Medulla oblongata (tissue), 1 donor: ENCODE results near the gene HMOX1.
A peak's percentile ranks its signal among the peaks of the same experiment; 100 is the strongest.

Experiments
- DNase-seq: peaks from one replicate; pipeline ENCODE4 v3.0.0-alpha.2; 2015; ENCODE audit errors: extremely low spot score

The HMOX1 gene

DNA sequence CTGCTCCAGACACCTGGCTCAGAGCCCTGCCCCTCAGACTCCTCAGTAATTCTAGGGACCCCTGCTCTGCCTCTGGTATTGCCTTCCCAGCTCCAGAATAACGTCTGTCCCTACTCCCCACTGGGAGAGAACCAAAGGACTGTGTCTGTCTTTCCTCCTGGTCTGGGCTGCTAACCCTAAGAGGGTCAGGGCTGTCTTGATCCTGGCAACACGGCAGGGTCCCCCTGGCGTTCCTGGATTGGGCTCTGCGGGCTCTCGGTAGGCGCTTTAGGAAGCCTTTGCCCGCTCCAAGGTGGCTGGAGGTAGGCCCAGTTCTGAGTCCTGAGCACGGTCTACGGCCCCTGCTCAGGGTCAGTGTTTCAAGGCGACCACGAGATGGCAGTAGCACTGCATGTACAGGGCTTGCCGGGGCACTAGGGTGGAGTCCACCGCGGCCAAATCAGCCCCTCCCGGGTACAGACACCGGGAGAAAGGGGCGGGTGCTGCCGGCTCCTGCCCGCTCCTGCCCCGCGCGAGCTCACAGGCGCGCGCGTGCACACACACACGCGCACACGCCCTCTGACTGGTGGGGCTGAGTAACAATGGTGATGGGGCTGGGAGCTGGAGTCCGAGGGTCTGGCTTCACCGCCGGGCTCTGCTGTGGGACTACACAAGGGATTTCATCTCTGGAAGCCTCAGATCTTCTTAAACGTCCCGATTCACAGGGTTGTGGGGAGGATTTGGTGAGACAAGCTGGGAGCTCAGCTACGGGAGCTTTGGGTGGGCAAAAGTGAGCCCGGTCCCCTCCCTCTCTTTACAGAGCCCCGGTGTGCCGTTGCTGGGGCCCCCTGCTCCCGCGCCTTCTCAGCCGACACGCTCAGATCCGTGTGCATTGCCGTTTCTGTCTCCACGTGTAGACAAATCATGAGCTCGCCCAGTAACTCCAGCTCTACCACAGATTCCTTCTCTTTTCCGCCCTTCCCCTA is 30.1 kb upstream of the HMOX1 start:
- peak; percentile 92 for DNase-seq

- DNase-seq, result peak; percentile 82
These were observed 28.4 kb upstream of the HMOX1 start for GRCh38 chr22:35352214-35353111.

GRCh38 chr22:35353318-35353717 is 27.6 kb upstream of the HMOX1 start:
- DNase-seq, result peak; percentile 51

- no peak for DNase-seq
These were observed 26.8 kb upstream of the HMOX1 start for GRCh38 chr22:35354068-35354467.

GRCh38 chr22:35357883-35358621 is 22.8 kb upstream of the HMOX1 start:
- DNase-seq, result no peak

DNA sequence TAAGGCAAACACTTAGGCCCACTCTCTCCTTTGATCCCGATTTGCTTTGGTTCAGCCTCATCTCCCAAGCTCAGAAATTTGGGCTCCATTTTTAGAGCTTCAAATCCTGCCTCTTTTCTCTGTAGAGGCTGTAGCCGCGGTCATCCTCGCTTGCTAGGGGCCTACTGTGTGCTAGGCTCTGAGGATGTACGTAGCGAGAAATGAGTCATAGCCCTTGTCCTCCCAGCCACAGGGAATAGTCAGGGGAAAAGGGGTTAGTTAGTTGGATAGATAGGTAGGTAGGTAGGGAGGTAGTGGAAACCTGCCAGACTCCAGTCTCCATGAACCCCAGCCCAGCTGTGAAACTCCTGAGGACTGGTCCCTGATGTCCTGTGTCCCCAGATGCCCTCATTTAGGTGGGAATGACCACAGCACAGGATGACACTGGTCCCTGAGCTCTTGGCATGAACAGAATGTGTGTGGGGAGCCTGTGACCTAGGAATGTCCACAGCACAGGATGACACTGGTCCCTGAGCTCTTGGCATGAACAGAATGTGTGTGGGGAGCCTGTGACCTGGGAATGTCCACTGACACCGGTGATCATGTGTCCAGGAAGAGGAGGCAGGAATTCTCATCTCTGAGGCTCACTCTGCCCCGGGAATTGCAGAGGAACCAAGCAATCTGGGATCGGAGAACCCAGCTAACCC is 21.4 kb upstream of the HMOX1 start:
- DNase-seq, result no peak

DNA sequence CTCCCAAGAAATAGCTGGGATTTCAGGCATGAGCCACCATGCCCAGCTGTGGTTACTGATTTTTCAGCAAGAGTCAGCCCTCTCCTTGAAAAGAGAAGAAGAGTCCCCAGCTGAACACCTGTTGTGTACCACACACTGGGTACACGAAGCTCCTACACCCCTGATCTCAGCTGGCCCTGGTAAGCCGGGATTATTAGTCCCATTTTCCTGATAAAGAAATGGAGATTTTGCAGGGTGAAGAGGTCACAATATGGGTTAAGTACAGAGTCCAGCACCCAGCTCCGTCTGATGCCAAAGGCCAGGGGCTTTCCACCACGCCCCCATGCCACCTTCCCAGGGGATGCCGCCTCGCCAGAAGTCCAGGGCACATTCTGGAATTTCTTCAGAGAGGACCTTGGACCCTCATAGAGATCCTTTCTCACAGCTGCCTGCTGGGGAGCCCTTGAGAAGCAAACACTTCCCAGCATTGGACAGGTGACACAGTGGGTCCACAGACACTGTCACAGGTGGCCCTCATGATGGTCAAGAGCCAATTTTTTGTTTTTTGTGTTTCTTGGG is 19.8 kb upstream of the HMOX1 start:
- no peak for DNase-seq

- no peak for DNase-seq
These were observed 17.3 kb upstream of the HMOX1 start for GRCh38 chr22:35363566-35364086.

- DNase-seq, result peak; percentile 36
These were observed 16.7 kb upstream of the HMOX1 start for GRCh38 chr22:35364230-35364629.

GRCh38 chr22:35367331-35367886 is 13.5 kb upstream of the HMOX1 start:
- peak; percentile 43 for DNase-seq

- DNase-seq, result no peak
These were observed 12.5 kb upstream of the HMOX1 start for GRCh38 chr22:35368386-35368785.

GRCh38 chr22:35369996-35370395 is 10.9 kb upstream of the HMOX1 start:
- no peak for DNase-seq

DNA sequence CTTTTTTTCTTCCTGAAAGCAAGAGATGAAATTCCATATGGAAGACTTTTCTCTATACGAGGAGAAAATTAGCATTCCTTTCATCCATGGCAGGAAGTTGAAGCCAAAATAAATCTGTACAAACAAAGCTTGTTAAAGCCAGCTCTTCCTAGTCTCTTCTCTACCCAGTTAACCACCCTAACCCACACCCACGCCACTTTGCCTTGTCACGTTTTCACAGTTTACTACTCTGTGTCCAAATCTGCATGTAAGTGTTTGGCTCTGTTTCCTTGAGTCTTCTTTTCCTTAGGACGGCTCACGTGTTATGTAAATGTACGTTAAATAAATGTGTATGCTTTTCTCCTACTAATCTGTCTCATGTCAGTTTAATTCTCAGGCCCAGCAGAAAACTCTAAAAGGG is 7.1 kb upstream of the HMOX1 start:
- no peak for DNase-seq

DNA sequence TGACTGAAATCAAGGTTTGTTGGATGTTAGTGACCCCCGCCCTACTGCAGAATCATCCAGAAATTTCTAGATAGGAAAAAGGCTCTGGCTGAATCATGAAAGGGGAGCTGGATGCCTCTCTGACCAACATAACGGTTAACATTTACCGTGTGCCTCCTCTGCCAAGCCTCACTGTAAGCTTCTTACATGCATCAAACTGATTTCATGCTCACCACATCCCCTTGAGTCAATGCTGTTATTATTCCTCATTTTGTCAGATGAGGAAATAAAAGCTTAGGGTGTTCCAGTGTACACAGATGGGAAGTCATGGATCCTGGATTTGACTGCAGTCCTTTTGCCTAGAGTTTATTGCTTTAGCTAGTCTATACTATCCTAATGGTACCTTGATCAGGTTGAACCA is 5.9 kb upstream of the HMOX1 start:
- DNase-seq, result no peak

- DNase-seq, result no peak
These were observed 5.4 kb upstream of the HMOX1 start for GRCh38 chr22:35375526-35375925.

- DNase-seq, result peak; percentile 97
These were observed 4.0 kb upstream of the HMOX1 start for GRCh38 chr22:35376728-35377472.

GRCh38 chr22:35377735-35378134 is 3.2 kb upstream of the HMOX1 start:
- peak; percentile 46 for DNase-seq

DNA sequence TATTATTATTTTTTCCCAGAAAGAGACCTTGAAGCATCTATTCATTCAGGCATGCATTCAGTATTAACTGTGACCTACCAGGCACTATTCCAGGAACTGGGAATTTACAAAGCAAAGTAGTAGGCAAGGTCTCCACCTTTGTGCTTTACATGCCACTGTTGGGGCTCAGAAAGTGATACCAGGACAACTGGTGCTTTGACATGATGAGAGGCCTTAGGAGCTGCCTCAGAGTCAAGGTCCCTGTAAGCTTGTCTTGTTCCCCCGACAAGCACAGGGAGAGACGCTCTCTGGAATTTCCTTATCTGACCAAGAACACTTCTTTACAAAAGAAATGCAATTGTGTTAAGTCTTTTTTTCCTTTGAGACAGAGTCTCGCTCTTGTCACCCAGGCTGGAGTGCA is 2.3 kb upstream of the HMOX1 start:
- DNase-seq, result no peak

DNA sequence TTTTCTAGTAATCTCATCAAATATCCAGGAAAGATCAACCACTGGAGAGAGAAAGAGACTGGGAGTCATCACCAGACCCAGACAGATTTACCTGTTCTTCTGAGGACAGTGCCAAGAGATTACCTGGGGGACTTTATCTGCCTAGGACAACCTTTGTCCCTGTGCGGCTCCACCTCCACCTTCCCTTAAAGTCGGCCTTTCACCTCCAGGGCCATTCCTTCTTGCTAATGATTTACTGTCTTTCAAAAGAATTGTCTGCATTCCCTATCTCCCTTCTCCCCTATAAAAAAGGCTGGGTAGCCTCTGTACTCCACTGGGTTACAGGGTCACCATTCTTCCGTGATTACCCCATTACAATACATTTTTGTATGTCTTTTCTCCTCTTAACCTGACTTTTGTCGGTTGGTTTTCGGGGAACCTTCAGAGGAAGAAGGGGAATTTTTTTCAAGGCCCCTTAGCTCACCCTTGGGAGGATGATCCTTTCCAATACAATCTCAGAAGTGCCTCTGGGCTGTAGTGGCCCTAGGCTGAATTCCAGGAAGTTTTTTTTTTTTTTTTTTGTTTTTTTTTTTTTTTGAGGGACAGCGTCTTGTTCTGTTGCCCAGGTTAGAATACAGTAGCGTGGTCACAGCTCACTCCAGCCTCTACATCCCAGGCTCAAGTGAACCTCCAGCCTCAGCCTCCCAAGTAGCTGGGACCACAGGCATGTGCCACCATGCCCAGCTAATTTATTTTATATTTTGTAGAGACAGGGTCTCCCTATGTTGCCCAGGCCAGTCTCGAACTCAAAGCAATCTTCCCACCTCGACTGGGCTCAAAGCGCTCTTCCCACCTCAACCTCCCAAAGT is 1.5 kb upstream of the HMOX1 start:
- no peak for DNase-seq
